Gastrocnemius medialis (tissue), 4 donors: ENCODE results near the gene HERC4.

Source experiments
- POLR2A ChIP-seq, 2 donors: fragments of 450-650 bp; IDR thresholded peaks; one replicate each; pipeline ENCODE4 v1.6.1; 2017; ENCODE audit warnings: antibody characterized with exemption in 2 of 2, mild to moderate bottlenecking in 2 of 2, moderate library complexity in 2 of 2
- TF ChIP-seq, protein P1 (sequence below), 5 experiments: fragments of 450-650 bp in 3 of 5; fragments of 200-600 bp in 2 of 5; sonication (generic) in 2 of 5; IDR thresholded peaks in 4 of 5; conservative IDR thresholded peaks in 1 of 5; 1 replicate in 4 of 5; 2 replicates in 1 of 5; pipeline ENCODE4 v1.5.1; 2016 to 2019; ENCODE audit warnings: antibody characterized with exemption in 5 of 5, mild to moderate bottlenecking in 3 of 5, moderate library complexity in 3 of 5

DNA sequence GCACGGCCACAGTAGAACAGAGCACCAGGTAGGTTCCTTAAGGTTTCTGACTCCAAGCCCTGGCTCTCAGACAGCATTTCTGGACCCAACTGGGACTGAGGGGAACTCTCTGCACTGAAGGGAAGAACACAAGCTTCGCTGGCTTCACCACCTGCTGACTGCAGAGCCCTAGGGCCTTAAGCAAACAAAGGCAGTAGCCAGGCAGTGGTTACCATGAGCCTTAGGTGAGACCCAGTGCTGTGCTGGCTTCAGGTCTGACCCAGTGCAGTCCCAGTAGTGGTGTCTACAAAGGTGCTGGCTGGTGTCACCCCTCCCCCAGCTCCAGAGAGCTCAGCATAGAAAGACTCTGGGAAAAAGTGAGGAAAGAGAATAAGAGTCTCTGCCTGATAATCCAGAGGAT, 131.2 kb downstream of the HERC4 start:
- TF ChIP-seq, protein P1, sequence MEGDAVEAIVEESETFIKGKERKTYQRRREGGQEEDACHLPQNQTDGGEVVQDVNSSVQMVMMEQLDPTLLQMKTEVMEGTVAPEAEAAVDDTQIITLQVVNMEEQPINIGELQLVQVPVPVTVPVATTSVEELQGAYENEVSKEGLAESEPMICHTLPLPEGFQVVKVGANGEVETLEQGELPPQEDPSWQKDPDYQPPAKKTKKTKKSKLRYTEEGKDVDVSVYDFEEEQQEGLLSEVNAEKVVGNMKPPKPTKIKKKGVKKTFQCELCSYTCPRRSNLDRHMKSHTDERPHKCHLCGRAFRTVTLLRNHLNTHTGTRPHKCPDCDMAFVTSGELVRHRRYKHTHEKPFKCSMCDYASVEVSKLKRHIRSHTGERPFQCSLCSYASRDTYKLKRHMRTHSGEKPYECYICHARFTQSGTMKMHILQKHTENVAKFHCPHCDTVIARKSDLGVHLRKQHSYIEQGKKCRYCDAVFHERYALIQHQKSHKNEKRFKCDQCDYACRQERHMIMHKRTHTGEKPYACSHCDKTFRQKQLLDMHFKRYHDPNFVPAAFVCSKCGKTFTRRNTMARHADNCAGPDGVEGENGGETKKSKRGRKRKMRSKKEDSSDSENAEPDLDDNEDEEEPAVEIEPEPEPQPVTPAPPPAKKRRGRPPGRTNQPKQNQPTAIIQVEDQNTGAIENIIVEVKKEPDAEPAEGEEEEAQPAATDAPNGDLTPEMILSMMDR (IDR thresholded peaks at IDR 0.05 in 4 of 5, conservative IDR thresholded peaks at IDR 0.05 in 1 of 5), result no peak
- TF ChIP-seq POLR2A (IDR thresholded peaks at IDR 0.05), result no peak
